IMR-90 (cell line): ENCODE data around the gene PCNX2. TPM values are rescaled to one million over a fixed set of nuclear protein-coding genes. Genes with fewer than 3 reads are reported as not detected.

Experiments used
- ATAC-seq: fragments of 200-7000 bp; cut with Tn5 transposase; 2 replicates; pipeline ENCODE4 v1.9.1; 2020; ENCODE audit warnings: low read depth, mild to moderate bottlenecking, moderate library complexity
- BruUV-seq: library from RNA; stranded (reverse); fragments of 400-500 nt; replicated peaks from 2 replicates; lab custom pipeline; 2021; lab: Mats Ljungman, UMichigan
- CTCF ChIA-PET: fragments of 300-600 bp; formaldehyde crosslinking; extraction: SDS; loops from one replicate; lab custom pipeline; 2021; ENCODE audit warnings: antibody characterized with exemption; lab: Yijun Ruan, JAX
- POLR2A ChIA-PET: fragments of 300-600 bp; sonication (Branson Sonifier 250); formaldehyde crosslinking; loops from one replicate; lab custom pipeline; 2022; ENCODE audit warnings: antibody characterized with exemption; ENCODE audit not compliant: unreplicated experiment; lab: Charles Lee
- DNase-seq: peaks from one replicate; pipeline ENCODE4 v3.0.0; 2013
- H2AFZ ChIP-seq: replicated peaks from 2 replicates; pipeline ENCODE3; 2013; ENCODE audit warnings: low read length, mild to moderate bottlenecking; ENCODE audit not compliant: poor library complexity
- H2AK5ac ChIP-seq: 2 replicates; pipeline ENCODE4 v1.6.1; 2013; ENCODE audit warnings: low read depth, low read length, inconsistent platforms
- H2AK9ac ChIP-seq: replicated peaks from 2 replicates; pipeline ENCODE3; 2013; ENCODE audit warnings: mild to moderate bottlenecking, low read depth, low read length, moderate library complexity; ENCODE audit not compliant: poor library complexity
- H2BK120ac ChIP-seq: 2 replicates; pipeline ENCODE4 v1.6.1; 2013; ENCODE audit warnings: low read depth, low read length, inconsistent platforms
- H2BK15ac ChIP-seq: 3 replicates; pipeline ENCODE4 v1.6.1; 2013; ENCODE audit warnings: low read depth, low read length, inconsistent platforms
- H2BK20ac ChIP-seq: 2 replicates; pipeline ENCODE4 v1.6.1; 2013; ENCODE audit warnings: low read depth, mild to moderate bottlenecking, inconsistent platforms, low read length, moderate library complexity
- H2BK5ac ChIP-seq: 2 replicates; pipeline ENCODE4 v1.6.1; 2013; ENCODE audit warnings: mild to moderate bottlenecking, low read depth, low read length, inconsistent platforms; ENCODE audit not compliant: poor library complexity, severe bottlenecking
- H3K14ac ChIP-seq: replicated peaks from 2 replicates; pipeline ENCODE4 v1.6.1; 2013; ENCODE audit warnings: low read depth, low read length, inconsistent platforms
- H3K18ac ChIP-seq: 2 replicates; pipeline ENCODE4 v1.6.1; 2013; ENCODE audit warnings: low read depth, low read length, control low read depth
- H3K23ac ChIP-seq: 2 replicates; pipeline ENCODE4 v1.6.1; 2013; ENCODE audit warnings: low read depth, low read length, inconsistent platforms
- H3K27ac ChIP-seq: 2 replicates; pipeline ENCODE4 v1.5.1; 2013; ENCODE audit warnings: mild to moderate bottlenecking, control low read depth, low read length; ENCODE audit not compliant: insufficient read depth
- H3K27me3 ChIP-seq: 2 replicates; pipeline ENCODE4 v1.6.1; 2013; ENCODE audit warnings: low read length; ENCODE audit not compliant: control insufficient read depth, insufficient read depth
- H3K36me3 ChIP-seq: 2 replicates; pipeline ENCODE4 v1.6.1; 2013; ENCODE audit warnings: low read length, mixed read lengths; ENCODE audit not compliant: control insufficient read depth, insufficient read depth
- H3K4ac ChIP-seq: 2 replicates; pipeline ENCODE4 v1.6.1; 2013; ENCODE audit warnings: low read depth, low read length, inconsistent platforms
- H3K4me1 ChIP-seq: 2 replicates; pipeline ENCODE4 v1.6.1; 2013; ENCODE audit warnings: low read length, mixed read lengths; ENCODE audit not compliant: control insufficient read depth, insufficient read depth
- H3K4me2 ChIP-seq: 2 replicates; pipeline ENCODE4 v1.6.1; 2013; ENCODE audit warnings: low read depth, mild to moderate bottlenecking, control low read depth, low read length, moderate library complexity
- H3K4me3 ChIP-seq: 2 replicates; pipeline ENCODE4 v1.5.1; 2013; ENCODE audit warnings: low read depth, mild to moderate bottlenecking, control low read depth, low read length, moderate library complexity; ENCODE audit not compliant: insufficient read depth
- H3K56ac ChIP-seq: 2 replicates; pipeline ENCODE4 v1.6.1; 2013; ENCODE audit warnings: low read length, inconsistent platforms; ENCODE audit not compliant: insufficient read depth; ENCODE audit errors: extremely low read depth
- H3K79me1 ChIP-seq, 2 experiments: 2 replicates each; pipeline ENCODE4 v1.6.1; 2013; ENCODE audit warnings: low read length in 2 of 2, inconsistent platforms in 1 of 2, low read depth in 1 of 2
- H3K9ac ChIP-seq: 2 replicates; pipeline ENCODE4 v1.6.1; 2013; ENCODE audit warnings: low read depth, low read length, control low read depth
- H3K9me1 ChIP-seq: 2 replicates; pipeline ENCODE4 v1.6.1; 2013; ENCODE audit warnings: low read length, inconsistent platforms; ENCODE audit not compliant: insufficient read depth
- H3K9me3 ChIP-seq: 2 replicates; pipeline ENCODE4 v1.6.1; 2013; ENCODE audit warnings: low read length; ENCODE audit not compliant: control insufficient read depth, insufficient read depth
- H4K20me1 ChIP-seq: 2 replicates; pipeline ENCODE4 v1.6.1; 2013; ENCODE audit warnings: low read length, inconsistent platforms; ENCODE audit not compliant: insufficient read depth
- H4K5ac ChIP-seq: 2 replicates; pipeline ENCODE4 v1.6.1; 2013; ENCODE audit warnings: mild to moderate bottlenecking, low read depth, low read length, control low read depth
- H4K8ac ChIP-seq, 2 experiments: 2 replicates each; pipeline ENCODE4 v1.6.1; 2013; ENCODE audit warnings: low read depth in 2 of 2, low read length in 2 of 2, control low read depth in 1 of 2, inconsistent platforms in 1 of 2
- H4K91ac ChIP-seq: 2 replicates; pipeline ENCODE4 v1.6.1; 2013; ENCODE audit warnings: low read depth, low read length, inconsistent platforms; ENCODE audit not compliant: insufficient read depth
- BHLHE40 ChIP-seq: fragments of 150-350 bp; IDR thresholded peaks from 2 replicates; pipeline ENCODE4 v1.6.1; 2016; ENCODE audit warnings: mild to moderate bottlenecking, low read depth, low read length
- CEBPB ChIP-seq: IDR thresholded peaks from 2 replicates; pipeline ENCODE4 v1.6.1; 2012; ENCODE audit warnings: low read depth, low read length, improper control_type of control experiment
- CHD1 ChIP-seq: IDR thresholded peaks from 2 replicates; pipeline ENCODE4 v1.6.1; 2012; ENCODE audit warnings: low read depth, low read length, improper control_type of control experiment
- CTCF ChIP-seq: conservative IDR thresholded peaks from 2 replicates; pipeline ENCODE4 v1.5.1; 2012; ENCODE audit warnings: mild to moderate bottlenecking, low read depth, low read length, improper control_type of control experiment
- ELK1 ChIP-seq: fragments of 150-350 bp; IDR thresholded peaks from 2 replicates; pipeline ENCODE4 v1.6.1; 2016; ENCODE audit warnings: low read depth, mild to moderate bottlenecking, low read length, moderate library complexity, borderline replicate concordance
- FOS ChIP-seq: fragments of 150-350 bp; IDR thresholded peaks from 2 replicates; pipeline ENCODE4 v1.6.1; 2016; ENCODE audit warnings: low read depth, low read length
- MAFK ChIP-seq: IDR thresholded peaks from 2 replicates; pipeline ENCODE4 v1.6.1; 2012; ENCODE audit warnings: low read depth, low read length, improper control_type of control experiment
- MAZ ChIP-seq: IDR thresholded peaks from 2 replicates; pipeline ENCODE4 v1.6.1; 2012; ENCODE audit warnings: low read depth, mild to moderate bottlenecking, low read length, improper control_type of control experiment, moderate library complexity, borderline replicate concordance
- MXI1 ChIP-seq: IDR thresholded peaks from 2 replicates; pipeline ENCODE4 v1.6.1; 2012; ENCODE audit warnings: low read depth, mild to moderate bottlenecking, low read length, moderate library complexity, borderline replicate concordance
- NFE2L2 ChIP-seq: fragments of 150-350 bp; IDR thresholded peaks from 2 replicates; pipeline ENCODE4 v1.6.1; 2016; ENCODE audit warnings: low read depth, mild to moderate bottlenecking, low read length
- POLR2A ChIP-seq: IDR thresholded peaks from 2 replicates; pipeline ENCODE4 v1.6.1; 2012; ENCODE audit warnings: mild to moderate bottlenecking, low read depth, low read length
- RAD21 ChIP-seq: IDR thresholded peaks from 2 replicates; pipeline ENCODE4 v1.6.1; 2012; ENCODE audit warnings: low read length, improper control_type of control experiment
- RCOR1 ChIP-seq: IDR thresholded peaks from 2 replicates; pipeline ENCODE4 v1.6.1; 2012; ENCODE audit warnings: mild to moderate bottlenecking, low read length, improper control_type of control experiment; ENCODE audit not compliant: insufficient replicate concordance
- RFX5 ChIP-seq: IDR thresholded peaks from 2 replicates; pipeline ENCODE4 v1.8.0; 2012; ENCODE audit warnings: low read depth, mild to moderate bottlenecking, low read length, moderate library complexity
- SMC3 ChIP-seq: fragments of 150-350 bp; IDR thresholded peaks from 2 replicates; pipeline ENCODE4 v1.6.1; 2016; ENCODE audit warnings: low read depth, mild to moderate bottlenecking, antibody characterized with exemption, low read length, moderate library complexity
- USF2 ChIP-seq: fragments of 150-350 bp; IDR thresholded peaks from 2 replicates; pipeline ENCODE4 v1.6.1; 2017; ENCODE audit warnings: mild to moderate bottlenecking, antibody characterized with exemption, low read length, low read depth
- WGBS, 2 experiments: methylation state at CpG; one replicate each; pipeline versions ENCODE4 v1.1.5 to v1.1.7; 2013; ENCODE audit warnings: missing lambda C conversion rate in 2 of 2; ENCODE audit not compliant: insufficient read length in 1 of 2; ENCODE audit errors: extremely low coverage in 2 of 2; 5-methylcytosine and 5-hydroxymethylcytosine counted together
- dilution Hi-C: fragments of 300-500 bp; cut with HindIII; formaldehyde crosslinking; loops from one replicate; pipeline ENCODE4 v1.14.3; 2018; ENCODE audit warnings: low sequenced_read_pairs; ENCODE audit not compliant: unreplicated experiment
- in situ Hi-C: fragments of 300-500 bp; cut with MboI; formaldehyde crosslinking; loops from 3 replicates; pipeline ENCODE4 v1.14.3; 2019; ENCODE audit warnings: low sequenced_read_pairs, inconsistent platforms, mixed read lengths
- intact Hi-C: fragments of 100-400 bp; cut with micrococcal nuclease; formaldehyde crosslinking; loops from 2 replicates; pipeline ENCODE4 v1.10.0; 2022
- polyA plus RNA-seq, 3 experiments: library from polyadenylated mRNA; depleted of rRNA; stranded (reverse); fragments of >200 nt; gene quantifications; 2 replicates each; pipeline ENCODE4 v1.2.3, GENCODE V29; 2012; ENCODE audit warnings: low replicate concordance in 1 of 3
- total RNA-seq: library from RNA; depleted of rRNA; stranded (reverse); fragments of >200 nt; gene quantifications from 2 replicates; pipeline ENCODE4 v1.2.3, GENCODE V29; 2012

Gene PCNX2
- total and polyA plus RNA-seq, 2 of the 4 experiments (the other 2 are of a cell fraction): 15.9 to 22.6 TPM

- ATAC-seq (peak; percentile 67; the same call in 1 of the 2 replicates), DNase-seq (peak; percentile 11)
- H3K9ac ChIP-seq: no peak overlapping the region
- POLR2A ChIA-PET: no interaction called here
- no peak overlapping the region for H3K27ac ChIP-seq
- no peak overlapping the region for H3K4me3 ChIP-seq
- H2AK5ac ChIP-seq: no peak overlapping the region
- H3K18ac ChIP-seq: no peak overlapping the region
- no peak overlapping the region for H3K4me2 ChIP-seq
- H4K5ac ChIP-seq: no peak overlapping the region
- no TSS peak for BruUV-seq
- H4K91ac ChIP-seq: no peak overlapping the region
- H3K23ac ChIP-seq: no peak overlapping the region
- H3K14ac ChIP-seq: no peak overlapping the region
- H3K27me3 ChIP-seq: no peaks in the 10 kb centered on the region
- dilution Hi-C loops: no loop called here
- no peak overlapping the region for H2BK15ac ChIP-seq
- WGBS, 2 experiments: no CpG with 5 or more reads among the region's 2 CpGs
- H2BK5ac ChIP-seq: no peak overlapping the region
- H3K9me3 ChIP-seq: no peaks in the 10 kb centered on the region
- no peak overlapping the region for H2BK20ac ChIP-seq
- H3K9me1 ChIP-seq: peaks cover 3% of the 10 kb centered on the region
- in situ Hi-C loops: no loop called here
- H3K36me3 ChIP-seq: no peaks in the 10 kb centered on the region; the same call in 1 of the 2 replicates
- peaks cover 4% of the 10 kb centered on the region; the same call in 1 of the 2 replicates for H3K4me1 ChIP-seq
- no peaks in the 10 kb centered on the region for H4K20me1 ChIP-seq
- no peaks in the 10 kb centered on the region for H3K79me1 ChIP-seq
- no peak overlapping the region for H2AK9ac ChIP-seq
- no peak overlapping the region for H3K4ac ChIP-seq
- H2AFZ ChIP-seq: no peak overlapping the region
- TF ChIP-seq RCOR1 (no peak), POLR2A (no peak), SMC3 (no peak), CHD1 (no peak), MXI1 (no peak), CTCF (no peak), CEBPB (no peak), RAD21 (no peak), MAZ (no peak), ELK1 (no peak), BHLHE40 (no peak), RFX5 (no peak), FOS (no peak), USF2 (no peak), MAFK (no peak), NFE2L2 (no peak)
- intact Hi-C loops: no loop called here
- no peak overlapping the region for H2BK120ac ChIP-seq
- CTCF ChIA-PET: no interaction called here
- no peak overlapping the region for H3K56ac ChIP-seq
- no peak overlapping the region for H4K8ac ChIP-seq
Measured at GRCh38 chr1:233144434-233144833, 151.1 kb downstream of the PCNX2 start.
